ENCODE data around the gene SORCS2. TPM values are rescaled to one million over a fixed set of nuclear protein-coding genes. Genes with fewer than 3 reads are reported as not detected.

The SORCS2 gene
- total and polyA plus RNA-seq, 2 of the 4 experiments (the other 2 are of a cell fraction) = 0.36 to 0.62 TPM

DNA sequence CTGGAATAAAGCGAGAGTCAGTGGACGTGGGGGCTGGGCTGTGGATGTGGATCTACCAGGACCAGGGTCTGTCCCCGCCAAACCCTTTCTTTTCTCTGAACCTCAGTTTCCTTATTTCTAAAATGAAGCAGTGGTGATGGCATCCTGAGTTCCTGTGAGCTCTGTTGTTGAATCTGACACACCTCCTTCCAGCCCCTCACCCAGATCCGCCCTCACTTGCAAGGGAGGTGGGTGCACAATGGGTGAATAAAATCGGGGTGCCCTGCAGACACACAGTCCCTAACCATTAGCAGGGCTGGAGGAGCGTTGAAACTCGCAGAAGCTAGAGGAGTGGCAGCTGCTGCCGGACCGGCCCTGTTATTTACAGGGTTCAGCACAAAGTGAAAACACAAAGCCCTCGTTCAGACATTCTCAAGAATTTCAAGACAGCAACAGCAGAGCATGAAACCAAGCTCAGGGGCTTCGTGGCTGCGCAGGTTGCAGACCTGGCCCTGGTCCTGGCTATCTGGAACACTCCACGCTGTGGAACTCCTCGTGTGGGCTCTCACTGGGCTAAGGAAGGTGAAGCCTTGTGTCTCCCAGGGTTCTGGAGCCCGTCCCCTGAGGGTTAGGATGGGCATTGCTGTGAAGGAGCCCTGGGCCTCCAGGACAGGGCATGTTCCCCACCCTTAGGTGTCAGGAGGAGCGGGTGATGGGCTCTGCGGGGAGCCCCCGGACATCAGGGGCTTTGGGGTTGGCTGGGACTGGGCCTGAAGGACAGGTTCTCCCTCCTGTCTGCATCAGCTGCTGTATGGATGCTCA is 199.5 kb downstream of the SORCS2 start (continued):
- no peak for TF ChIP-seq CHD1 (IDR thresholded peaks at IDR 0.05; ENCODE audit: low read depth, low read length)

DNA sequence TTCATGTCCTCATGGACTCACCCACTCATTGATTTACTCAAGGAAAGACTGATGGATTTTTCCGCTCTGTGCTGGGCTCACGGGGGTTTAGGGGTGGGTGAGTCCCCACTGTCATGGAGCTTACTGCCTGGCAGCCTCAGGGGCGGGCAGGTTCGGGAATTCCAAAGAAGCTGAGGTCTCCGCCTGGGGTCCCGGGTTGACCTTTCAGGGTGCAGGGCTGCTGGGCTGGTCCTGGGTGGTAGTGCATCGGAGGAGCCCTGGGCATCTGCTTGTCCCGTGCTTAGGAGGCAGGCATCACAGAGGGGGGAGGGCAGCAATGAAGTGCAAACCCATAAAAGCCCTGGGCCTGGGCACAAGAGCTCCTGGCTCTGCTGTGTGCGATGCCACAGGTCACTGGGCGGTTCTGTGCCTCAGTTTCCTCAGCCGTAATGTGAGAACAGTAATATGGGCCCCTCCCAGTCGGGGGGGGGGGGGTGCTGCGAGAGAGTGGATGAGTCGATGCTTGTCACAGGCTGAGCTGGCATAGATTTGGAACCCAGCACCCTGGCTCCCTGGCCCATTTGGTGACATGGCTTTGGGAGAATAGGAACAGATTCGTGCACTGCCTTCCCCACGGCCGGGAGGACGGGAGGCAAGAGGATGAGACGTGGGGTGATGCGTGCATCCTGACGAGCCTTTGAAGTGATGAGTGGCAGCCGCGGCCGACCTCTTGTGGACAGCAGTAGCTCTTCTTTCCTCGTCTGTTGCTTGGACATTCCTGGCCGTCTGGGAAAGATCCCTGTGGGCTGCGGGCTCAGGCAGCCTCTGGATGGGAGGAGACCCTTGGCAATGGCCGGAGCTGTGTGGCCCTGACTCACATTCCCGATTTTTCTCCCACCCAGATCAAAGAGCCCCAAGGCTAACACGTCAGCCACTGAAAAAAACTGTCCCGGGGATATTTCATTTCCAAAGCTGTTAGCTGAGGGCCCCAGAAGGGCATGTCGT is 200.4 kb downstream of the SORCS2 start:
- no peak for ATAC-seq (ENCODE audit: low read depth)
- ChIA-PET CTCF (interaction anchor here (0.6 kb wide), 1 partner anchor 33 kb away, joined by 7 read pairs; no protein-coding TSS in a partner anchor), POLR2A (ENCODE audit: unreplicated experiment) (no interaction called here)
- H3K79me1 ChIP-seq (ENCODE audit: low read depth in 1 of 2, low read length in 2 of 2) = no peaks in the 10 kb centered on the region
- H3K27ac ChIP-seq (ENCODE audit: insufficient read depth, low read length) = no peak overlapping the region
- WGBS, 2 experiments (ENCODE audit: extremely low coverage in 2 of 2, insufficient read length in 1 of 2) = 37% methylated on average over 7 of the region's 32 CpGs; no CpG with 5 or more reads in 1 of the 2 experiments
- H3K9ac ChIP-seq (ENCODE audit: low read depth, low read length) = no peak overlapping the region
- intact Hi-C loops (cut with micrococcal nuclease) (no loop called here), in situ Hi-C loops (cut with MboI; ENCODE audit: low sequenced_read_pairs) (no loop called here), dilution Hi-C loops (cut with HindIII; ENCODE audit: low sequenced_read_pairs, unreplicated experiment) (no loop called here)
- no peak overlapping the region for H3K4ac ChIP-seq (ENCODE audit: low read depth, low read length)
- H3K27me3 ChIP-seq (ENCODE audit: control insufficient read depth, insufficient read depth, low read length) = peaks cover 56% of the 10 kb centered on the region
- no peak overlapping the region for H2BK15ac ChIP-seq (ENCODE audit: low read depth, low read length)
- no peaks in the 10 kb centered on the region for H3K9me1 ChIP-seq (ENCODE audit: insufficient read depth, low read length)
- no peak overlapping the region for H3K4me2 ChIP-seq (ENCODE audit: low read depth, low read length)
- no peak overlapping the region for H2AK5ac ChIP-seq (ENCODE audit: low read depth, low read length)
- H2BK120ac ChIP-seq (ENCODE audit: low read depth, low read length) = no peak overlapping the region
- TF ChIP-seq USF2 (IDR thresholded peaks at IDR 0.05; ENCODE audit: low read depth, low read length) = no peak
- no peak overlapping the region for H4K91ac ChIP-seq (ENCODE audit: insufficient read depth, low read depth, low read length)
- no peak overlapping the region for H3K56ac ChIP-seq (ENCODE audit: extremely low read depth, insufficient read depth, low read length)
- H2AFZ ChIP-seq (replicated peaks; ENCODE audit: low read length, poor library complexity) = no peak overlapping the region
- no peak overlapping the region for H3K14ac ChIP-seq (replicated peaks; ENCODE audit: low read depth, low read length)
- H2AK9ac ChIP-seq (replicated peaks; ENCODE audit: low read depth, low read length, poor library complexity) = no peak overlapping the region
- no peak overlapping the region for H2BK5ac ChIP-seq (ENCODE audit: low read depth, low read length, poor library complexity, severe bottlenecking)
- no peaks in the 10 kb centered on the region for H3K4me1 ChIP-seq (ENCODE audit: control insufficient read depth, insufficient read depth, low read length)
- no peak overlapping the region for H3K23ac ChIP-seq (ENCODE audit: low read depth, low read length)
- no peaks in the 10 kb centered on the region for H4K20me1 ChIP-seq (ENCODE audit: insufficient read depth, low read length)
- no peaks in the 10 kb centered on the region for H3K9me3 ChIP-seq (ENCODE audit: control insufficient read depth, insufficient read depth, low read length)
- no peak overlapping the region for H3K4me3 ChIP-seq (ENCODE audit: insufficient read depth, low read depth, low read length)
- no peak overlapping the region for H2BK20ac ChIP-seq (ENCODE audit: low read depth, low read length)
- no peak overlapping the region for H4K5ac ChIP-seq (ENCODE audit: low read depth, low read length)
- no peaks in the 10 kb centered on the region for H3K36me3 ChIP-seq (ENCODE audit: control insufficient read depth, insufficient read depth, low read length)
- no peak overlapping the region for H4K8ac ChIP-seq (ENCODE audit: low read depth in 2 of 2, low read length in 2 of 2)
- H3K18ac ChIP-seq (ENCODE audit: low read depth, low read length) = no peak overlapping the region
- peak; percentile 16 for DNase-seq
- no TSS peak for BruUV-seq (replicated peaks)
